Tibial artery (tissue), 4 donors: ENCODE results near the gene NPTXR.
A peak's percentile ranks its signal among the peaks of the same experiment; 100 is the strongest.

Experiments
- DNase-seq, 2 donors: peaks; one replicate each; pipeline ENCODE4 v3.0.0-alpha.2; 2019
- H3K27ac ChIP-seq, 2 donors: fragments of 200-600 bp; sonication (generic) in 1 of 2; 1 replicate in 1 of 2; 2 replicates in 1 of 2; pipeline ENCODE4 v1.5.1; 2018 to 2019; ENCODE audit warnings: mild to moderate bottlenecking in 1 of 2
- H3K27me3 ChIP-seq, 2 donors: fragments of 200-600 bp; sonication (generic) in 1 of 2; one replicate each; pipeline versions ENCODE4 v1.5.1 to v1.6.0; 2016 to 2019
- H3K36me3 ChIP-seq, 3 donors: fragments of 200-600 bp; sonication (generic) in 2 of 3; one replicate each; pipeline ENCODE4 v1.5.1; 2016 to 2019; ENCODE audit warnings: mild to moderate bottlenecking in 2 of 3
- H3K4me1 ChIP-seq, 4 donors: fragments of 200-600 bp; sonication (generic) in 2 of 4; 1 replicate in 3 of 4; 2 replicates in 1 of 4; pipeline ENCODE4 v1.5.1; 2016 to 2019
- H3K4me3 ChIP-seq, 2 donors: fragments of 200-600 bp; sonication (generic) in 1 of 2; 1 replicate in 1 of 2; 2 replicates in 1 of 2; pipeline ENCODE4 v1.5.1; 2018 to 2019; ENCODE audit warnings: mild to moderate bottlenecking in 2 of 2
- H3K9me3 ChIP-seq, 3 donors: fragments of 200-600 bp; sonication (generic) in 1 of 3; one replicate each; pipeline ENCODE4 v1.5.1; 2016 to 2019
- CTCF ChIP-seq, 2 experiments: fragments of 200-600 bp in 1 of 2; fragments of 450-650 bp in 1 of 2; IDR thresholded peaks; one replicate each; pipeline ENCODE4 v1.5.1; 2017 to 2019; ENCODE audit warnings: antibody characterized with exemption in 2 of 2, mild to moderate bottlenecking in 1 of 2, moderate library complexity in 1 of 2
- intact Hi-C: fragments of 100-400 bp; cut with DNase I; formaldehyde crosslinking; loops from one replicate; pipeline ENCODE4 v1.15.0; 2023; ENCODE audit warnings: low total_unique reads

Gene NPTXR

GRCh38 chr22:38802671-38803121 is 41.1 kb downstream of the NPTXR start:
- no peaks in the 10 kb centered on the region for H3K36me3 ChIP-seq
- intact Hi-C loops, result no loop called here
- peak overlapping the region in 1 of 2 donors; percentile 61 for H3K27ac ChIP-seq
- TF ChIP-seq CTCF (IDR thresholded peaks at IDR 0.05), result no peak
- H3K27me3 ChIP-seq, result peaks cover 0 to 11% of the 10 kb centered on the region in 2 donors
- no peaks in the 10 kb centered on the region for H3K9me3 ChIP-seq
- peaks cover 0 to 14% (median 6%) of the 10 kb centered on the region in 4 donors for H3K4me1 ChIP-seq
- peak; percentile 57 to 88 for DNase-seq
- no peak overlapping the region for H3K4me3 ChIP-seq

GRCh38 chr22:38799265-38800002 is 44.4 kb downstream of the NPTXR start:
- intact Hi-C loops, result loop anchor here (10.0 kb wide), 1 partner anchor 45 kb away; the partner anchor contains the start of gene NPTXR
- H3K4me3 ChIP-seq, result no peak overlapping the region
- no peak for DNase-seq
- no peak overlapping the region for H3K27ac ChIP-seq
- H3K9me3 ChIP-seq, result no peaks in the 10 kb centered on the region
- peaks cover 0 to 11% of the 10 kb centered on the region in 2 donors for H3K27me3 ChIP-seq
- no peaks in the 10 kb centered on the region for H3K36me3 ChIP-seq
- H3K4me1 ChIP-seq, result peaks cover 0 to 14% (median 6%) of the 10 kb centered on the region in 4 donors
- TF ChIP-seq CTCF (IDR thresholded peaks at IDR 0.05), result no peak

- no peak for DNase-seq
- Histone ChIP-seq H3K4me3 (no peak overlapping the region), H3K4me1 (peaks cover 0 to 15% (median 8%) of the 10 kb centered on the region in 4 donors), H3K9me3 (no peaks in the 10 kb centered on the region), H3K27me3 (peaks cover 0 to 11% of the 10 kb centered on the region in 2 donors), H3K27ac (no peak overlapping the region), H3K36me3 (no peaks in the 10 kb centered on the region)
- no peak for TF ChIP-seq CTCF (IDR thresholded peaks at IDR 0.05)
- intact Hi-C loops, result loop anchor here (10.0 kb wide), 1 partner anchor 46 kb away; the partner anchor contains the start of gene NPTXR
Observed at GRCh38 chr22:38798496-38798895, 45.3 kb downstream of the NPTXR start.

- intact Hi-C loops, result loop anchor here (10.0 kb wide), 1 partner anchor 48 kb away; the partner anchor contains the start of gene NPTXR
- Histone ChIP-seq H3K27ac (no peak overlapping the region), H3K4me1 (peaks cover 0 to 11% (median 7%) of the 10 kb centered on the region in 4 donors), H3K9me3 (no peaks in the 10 kb centered on the region), H3K27me3 (peaks cover 0 to 11% of the 10 kb centered on the region in 2 donors), H3K36me3 (no peaks in the 10 kb centered on the region), H3K4me3 (no peak overlapping the region)
- TF ChIP-seq CTCF (IDR thresholded peaks at IDR 0.05), result no peak
- DNase-seq, result no peak
Observed at GRCh38 chr22:38796262-38796957, 47.4 kb downstream of the NPTXR start.

GRCh38 chr22:38795569-38795968 is 48.3 kb downstream of the NPTXR start:
- Histone ChIP-seq H3K27ac (no peak overlapping the region), H3K36me3 (peaks cover 0 to 4% (median 0%) of the 10 kb centered on the region in 3 donors), H3K27me3 (peaks cover 0 to 11% of the 10 kb centered on the region in 2 donors), H3K9me3 (no peaks in the 10 kb centered on the region), H3K4me3 (no peak overlapping the region), H3K4me1 (peaks cover 0 to 11% (median 7%) of the 10 kb centered on the region in 4 donors)
- DNase-seq, result no peak
- intact Hi-C loops, result loop anchor here (10.0 kb wide), 1 partner anchor 49 kb away; the partner anchor contains the start of gene NPTXR
- no peak for TF ChIP-seq CTCF (IDR thresholded peaks at IDR 0.05)
